AG04450 (cell line): ENCODE measurements around the gene ATP8B3. TPM values are rescaled to one million over a fixed set of nuclear protein-coding genes. Genes with fewer than 3 reads are reported as not detected.

ENCODE experiments used
- CTCF ChIA-PET: fragments of 300-600, 350-600 bp; formaldehyde crosslinking; extraction: SDS; loops from one replicate; lab custom pipeline; 2022; ENCODE audit warnings: antibody characterized with exemption, inconsistent platforms; lab: Charles Lee
- POLR2A ChIA-PET: fragments of 350-600 bp; formaldehyde crosslinking; extraction: SDS; loops from one replicate; lab custom pipeline; 2021; ENCODE audit warnings: antibody characterized with exemption, inconsistent platforms; lab: Yijun Ruan, JAX
- DNase-seq: peaks from one replicate; pipeline ENCODE4 v3.0.0-alpha.2; 2011; ENCODE audit warnings: low read depth, low spot score
- H3K27ac ChIP-seq: one replicate; pipeline ENCODE4 v1.5.1; 2012; ENCODE audit warnings: low read depth, low read length, control low read depth
- H3K27me3 ChIP-seq: one replicate; pipeline ENCODE4 v1.6.0; 2012; ENCODE audit warnings: low read length; ENCODE audit not compliant: control insufficient read depth, insufficient read depth
- H3K4me3 ChIP-seq: 2 replicates; pipeline ENCODE4 v1.5.1; 2011; ENCODE audit warnings: mild to moderate bottlenecking, low read depth, low read length, control low read depth
- H3K9me3 ChIP-seq: 2 replicates; pipeline ENCODE4 v1.5.1; 2012; ENCODE audit warnings: low read length; ENCODE audit not compliant: control insufficient read depth, insufficient read depth
- polyA plus RNA-seq: library from polyadenylated mRNA; depleted of rRNA; stranded (reverse); fragments of >200 nt; gene quantifications from 2 replicates; pipeline ENCODE4 v1.2.3, GENCODE V29; 2011
- TF ChIP-seq, protein P1 (sequence below): IDR thresholded peaks from 2 replicates; pipeline ENCODE4 v1.5.1; 2011; ENCODE audit warnings: low read depth, low read length, control low read depth, inconsistent platforms

The ATP8B3 gene
- polyA plus RNA-seq, 1 experiment: 2.7 TPM

- H3K27me3 ChIP-seq: peaks cover 59% of the 10 kb centered on the region
- H3K9me3 ChIP-seq: no peaks in the 10 kb centered on the region; the same call in 1 of the 2 replicates
- no peak overlapping the region for H3K4me3 ChIP-seq
- DNase-seq: no peak
- ChIA-PET CTCF (no interaction called here), POLR2A (interaction anchor here (0.6 kb wide), 1 partner anchor 1258 kb away, joined by 6 read pairs; no protein-coding TSS in a partner anchor)
- TF ChIP-seq, protein P1, sequence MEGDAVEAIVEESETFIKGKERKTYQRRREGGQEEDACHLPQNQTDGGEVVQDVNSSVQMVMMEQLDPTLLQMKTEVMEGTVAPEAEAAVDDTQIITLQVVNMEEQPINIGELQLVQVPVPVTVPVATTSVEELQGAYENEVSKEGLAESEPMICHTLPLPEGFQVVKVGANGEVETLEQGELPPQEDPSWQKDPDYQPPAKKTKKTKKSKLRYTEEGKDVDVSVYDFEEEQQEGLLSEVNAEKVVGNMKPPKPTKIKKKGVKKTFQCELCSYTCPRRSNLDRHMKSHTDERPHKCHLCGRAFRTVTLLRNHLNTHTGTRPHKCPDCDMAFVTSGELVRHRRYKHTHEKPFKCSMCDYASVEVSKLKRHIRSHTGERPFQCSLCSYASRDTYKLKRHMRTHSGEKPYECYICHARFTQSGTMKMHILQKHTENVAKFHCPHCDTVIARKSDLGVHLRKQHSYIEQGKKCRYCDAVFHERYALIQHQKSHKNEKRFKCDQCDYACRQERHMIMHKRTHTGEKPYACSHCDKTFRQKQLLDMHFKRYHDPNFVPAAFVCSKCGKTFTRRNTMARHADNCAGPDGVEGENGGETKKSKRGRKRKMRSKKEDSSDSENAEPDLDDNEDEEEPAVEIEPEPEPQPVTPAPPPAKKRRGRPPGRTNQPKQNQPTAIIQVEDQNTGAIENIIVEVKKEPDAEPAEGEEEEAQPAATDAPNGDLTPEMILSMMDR: no peak
- H3K27ac ChIP-seq: no peak overlapping the region
These were observed 64.6 kb downstream of the ATP8B3 start for GRCh38 chr19:1747285-1748114.

DNA sequence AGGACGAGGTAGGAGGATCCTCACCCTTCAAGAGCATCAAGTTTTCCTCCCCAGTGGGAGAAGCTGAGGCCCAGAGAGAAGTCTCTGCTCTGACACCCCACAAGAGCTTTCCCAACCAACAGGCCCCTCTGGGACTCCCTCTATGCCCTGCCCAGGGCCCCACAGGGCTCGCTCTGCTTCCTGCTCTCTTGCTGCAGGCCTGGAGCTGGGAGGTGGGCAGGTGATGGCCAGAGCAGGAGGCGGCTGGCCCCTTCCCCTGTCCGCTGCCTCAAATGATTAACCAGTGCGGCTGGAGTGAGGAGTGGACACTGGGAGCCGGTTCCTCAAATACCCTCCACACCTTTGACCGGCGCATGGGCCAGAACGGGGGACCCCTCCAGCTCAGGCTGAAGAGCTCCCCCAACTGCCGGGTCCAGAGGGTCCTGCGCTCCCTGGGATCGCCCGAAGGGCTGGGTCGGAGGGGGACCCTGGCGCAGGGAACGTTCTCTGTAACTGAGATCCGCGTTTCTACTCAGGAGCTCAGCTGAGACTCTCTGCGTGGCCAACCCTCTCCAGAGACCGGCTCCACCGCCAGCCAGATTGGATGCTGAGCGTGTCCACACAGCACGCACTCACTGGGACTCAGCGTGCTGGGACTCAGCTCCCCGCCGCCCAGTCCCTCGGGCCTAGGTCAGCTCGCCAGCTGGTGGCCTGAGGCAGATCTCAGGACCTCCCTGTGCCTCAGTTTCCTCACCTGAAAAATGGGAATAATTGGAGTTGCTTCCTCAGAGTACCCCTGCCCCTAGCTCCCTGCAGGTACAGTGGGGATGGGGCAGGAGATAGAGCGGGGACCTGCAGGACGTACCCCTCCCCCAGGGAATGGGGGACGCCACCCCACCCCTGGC, 65.4 kb downstream of the ATP8B3 start:
- Histone ChIP-seq H3K27me3 (peaks cover 50% of the 10 kb centered on the region), H3K27ac (no peak overlapping the region), H3K9me3 (no peaks in the 10 kb centered on the region; the same call in 1 of the 2 replicates), H3K4me3 (no peak overlapping the region)
- ChIA-PET POLR2A (no interaction called here), CTCF (interaction anchor here (1.2 kb wide), 1 partner anchor 20 kb away, joined by 3 read pairs; no protein-coding TSS in a partner anchor)
- DNase-seq: no peak
- TF ChIP-seq, protein P1: no peak

DNA sequence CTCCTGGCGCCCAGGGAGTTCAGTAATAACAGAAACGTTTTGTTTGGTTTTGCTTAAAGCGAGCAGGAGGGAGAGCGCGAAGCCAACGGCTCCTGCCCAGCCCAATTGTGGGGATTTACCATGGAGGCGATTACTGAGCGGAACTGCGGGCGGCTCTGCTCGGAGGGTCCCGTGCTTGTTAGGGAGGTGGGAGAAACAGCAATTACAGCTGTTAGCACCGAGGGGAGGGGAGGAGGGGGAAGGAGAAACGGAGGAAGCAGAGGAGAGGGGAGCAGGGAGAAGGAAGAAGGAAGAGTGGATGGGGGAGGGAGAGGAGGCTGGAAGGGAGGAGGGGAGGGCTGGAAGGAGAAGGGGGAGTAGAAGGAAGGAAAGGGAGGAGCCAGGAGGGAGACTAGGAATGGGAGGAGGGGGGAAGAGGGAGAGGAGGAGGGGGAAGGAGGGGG, 66.5 kb downstream of the ATP8B3 start:
- POLR2A ChIA-PET: no interaction called here
- peaks cover 40% of the 10 kb centered on the region for H3K27me3 ChIP-seq
- H3K4me3 ChIP-seq: no peak overlapping the region

DNA sequence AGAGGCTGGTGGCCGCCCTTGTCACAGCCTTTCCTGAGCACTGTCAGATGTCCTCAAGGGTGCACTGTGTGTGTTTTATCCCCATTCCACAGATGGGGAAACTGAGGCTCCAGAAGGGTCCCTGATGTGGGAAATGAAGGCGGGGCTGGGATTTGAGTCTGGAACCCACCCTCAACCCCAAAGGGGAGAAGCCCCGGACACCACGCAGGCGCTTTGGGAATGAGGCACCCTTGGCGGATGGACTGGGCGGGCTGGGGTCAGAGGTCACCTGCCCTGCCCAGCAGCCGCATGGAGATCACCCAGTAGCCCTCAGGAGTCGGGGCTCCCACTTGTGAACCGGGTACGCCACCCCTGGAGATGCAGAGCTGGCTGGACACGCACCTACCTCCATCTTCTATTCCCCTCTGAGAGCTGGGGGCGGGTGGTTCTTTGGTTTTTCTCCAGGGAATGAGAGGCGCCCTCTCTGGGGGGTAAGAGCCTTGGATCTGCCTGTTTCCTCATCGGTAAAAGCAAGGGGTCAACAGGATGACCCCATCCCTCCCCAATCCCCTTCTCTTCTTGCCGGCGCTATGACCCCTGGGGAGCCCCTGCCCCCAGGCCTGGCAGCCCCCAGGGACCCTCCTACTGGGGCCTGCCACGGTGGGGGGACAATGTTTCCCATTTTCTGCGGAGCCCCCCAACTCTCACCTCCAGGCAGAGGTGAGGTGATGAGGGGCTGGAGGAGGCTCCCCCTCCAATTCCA, 67.1 kb downstream of the ATP8B3 start:
- H3K9me3 ChIP-seq: peaks cover 4% of the 10 kb centered on the region
- H3K4me3 ChIP-seq: no peak overlapping the region
- peaks cover 36% of the 10 kb centered on the region for H3K27me3 ChIP-seq
- no peak overlapping the region for H3K27ac ChIP-seq
- ChIA-PET POLR2A (no interaction called here), CTCF (interaction anchor here (1.4 kb wide), 1 partner anchor 73 kb away, joined by 3 read pairs; no protein-coding TSS in a partner anchor)
- TF ChIP-seq, protein P1: no peak
- DNase-seq: no peak

More for the DNA sequence above, 66.5 kb downstream of the ATP8B3 start:
- Histone ChIP-seq H3K9me3 (no peaks in the 10 kb centered on the region; the same call in 1 of the 2 replicates), H3K27ac (no peak overlapping the region)
- TF ChIP-seq, protein P1: no peak
- DNase-seq: no peak
- CTCF ChIA-PET: interaction anchor here (1.4 kb wide), 1 partner anchor 73 kb away, joined by 3 read pairs; no protein-coding TSS in a partner anchor
